Activated T-helper 2 cell treated with anti-CD3 and anti-CD28 coated beads, Interferon-gamma antibody, Interleukin-2, Interleukin-4, amounts not matched to agents 10 μg/mL and 5 μg/mL and 100 μg/mL, durations not matched to agents 14 hours and 24 hours and 36 hours (primary cell): ENCODE results near the gene KDM2B. TPM values are rescaled to one million over a fixed set of nuclear protein-coding genes. Genes with fewer than 3 reads are reported as not detected.

Experiments
- DNase-seq: peaks from one replicate; pipeline ENCODE4 v3.0.0; 2021; ENCODE audit warnings: low spot score
- H3K27ac Mint-ChIP-seq: one replicate; pipeline ENCODE4 v1.8.0; 2021; ENCODE audit warnings: mixed read lengths
- H3K27me3 Mint-ChIP-seq: one replicate; pipeline ENCODE4 v1.8.0; 2021; ENCODE audit warnings: low read depth, mixed read lengths
- H3K36me3 Mint-ChIP-seq: one replicate; pipeline ENCODE4 v1.8.0; 2021; ENCODE audit warnings: low read depth, mixed read lengths
- H3K4me1 Mint-ChIP-seq: one replicate; pipeline ENCODE4 v1.8.0; 2021; ENCODE audit warnings: low read depth, mixed read lengths
- H3K4me3 Mint-ChIP-seq: one replicate; pipeline ENCODE4 v1.8.0; 2021; ENCODE audit warnings: low read depth, mild to moderate bottlenecking, moderate library complexity, mixed read lengths
- H3K9me3 Mint-ChIP-seq: one replicate; pipeline ENCODE4 v1.8.0; 2021; ENCODE audit warnings: mixed read lengths
- intact Hi-C: fragments of 100-400 bp; cut with micrococcal nuclease; formaldehyde crosslinking; loops from one replicate; pipeline ENCODE4 v1.15.1; 2023
- total RNA-seq: library from RNA; stranded (reverse); gene quantifications from 2 replicates; pipeline ENCODE4 v1.2.3, GENCODE V29; 2022

Gene KDM2B
- total RNA-seq, 1 donor from 2014 or later, result 59.3 TPM

DNA sequence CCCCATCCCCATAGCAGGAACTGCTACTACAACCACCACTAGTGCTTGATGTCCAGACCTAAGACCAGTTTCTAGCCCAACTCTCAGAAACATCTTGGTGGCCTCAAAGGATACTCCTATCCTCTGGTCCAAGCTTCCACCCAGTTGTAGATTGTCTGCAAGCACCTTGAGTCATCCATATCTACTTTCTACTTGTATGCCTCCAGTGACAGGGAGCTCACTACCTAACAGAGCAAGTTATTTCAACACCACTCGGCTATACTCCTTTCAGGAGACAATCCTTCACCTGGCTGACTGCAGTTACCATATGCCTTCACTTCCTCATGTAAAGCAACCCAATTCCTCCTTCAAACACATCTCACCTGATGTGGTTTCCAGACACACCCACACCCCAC, 49.5 kb downstream of the KDM2B start:
- Mint-ChIP-seq H3K4me3 (no peak overlapping the region), H3K36me3 (peaks cover 41% of the 10 kb centered on the region), H3K4me1 (peaks cover 30% of the 10 kb centered on the region), H3K27ac (peak overlapping the region; percentile 71), H3K27me3 (no peaks in the 10 kb centered on the region), H3K9me3 (no peaks in the 10 kb centered on the region)
- intact Hi-C loops, result no loop called here
- DNase-seq, result no peak

GRCh38 chr12:121530600-121531355, 50.0 kb downstream of the KDM2B start:
- Mint-ChIP-seq H3K27me3 (no peaks in the 10 kb centered on the region), H3K27ac (peak overlapping the region; percentile 71), H3K4me3 (peak overlapping the region; percentile 37), H3K4me1 (peaks cover 30% of the 10 kb centered on the region), H3K9me3 (no peaks in the 10 kb centered on the region), H3K36me3 (peaks cover 41% of the 10 kb centered on the region)
- DNase-seq, result peak; percentile 60
- intact Hi-C loops, result no loop called here

DNA sequence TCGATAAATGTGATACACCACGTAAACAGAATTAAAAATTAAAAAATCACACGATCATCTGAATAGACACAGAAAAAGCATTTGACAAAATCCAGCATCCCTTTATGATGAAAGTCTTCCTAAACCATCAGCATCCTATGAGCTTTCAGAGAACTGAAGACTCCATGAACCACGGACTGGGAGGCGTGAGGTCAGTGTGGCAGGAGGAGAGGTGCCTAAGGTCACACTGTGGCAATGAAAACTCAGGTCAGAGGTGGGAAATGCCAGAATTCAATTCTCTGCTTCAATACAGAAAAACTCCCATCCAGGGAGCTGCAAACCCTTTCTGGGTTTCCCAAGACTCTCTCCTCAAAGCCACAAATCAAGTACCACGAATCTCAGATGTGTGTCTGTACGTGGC, 51.6 kb downstream of the KDM2B start:
- H3K4me3 Mint-ChIP-seq, result no peak overlapping the region
- intact Hi-C loops, result no loop called here
- no peaks in the 10 kb centered on the region for H3K9me3 Mint-ChIP-seq
- peaks cover 17% of the 10 kb centered on the region for H3K4me1 Mint-ChIP-seq
- no peak for DNase-seq
- no peaks in the 10 kb centered on the region for H3K27me3 Mint-ChIP-seq
- no peak overlapping the region for H3K27ac Mint-ChIP-seq
- H3K36me3 Mint-ChIP-seq, result peaks cover 36% of the 10 kb centered on the region

- Mint-ChIP-seq H3K27me3 (no peaks in the 10 kb centered on the region), H3K27ac (no peak overlapping the region), H3K36me3 (peaks cover 8% of the 10 kb centered on the region), H3K9me3 (no peaks in the 10 kb centered on the region), H3K4me1 (peaks cover 2% of the 10 kb centered on the region), H3K4me3 (no peak overlapping the region)
- no peak for DNase-seq
- intact Hi-C loops, result no loop called here
Observed at GRCh38 chr12:121525411-121525810, 55.4 kb downstream of the KDM2B start.

DNA sequence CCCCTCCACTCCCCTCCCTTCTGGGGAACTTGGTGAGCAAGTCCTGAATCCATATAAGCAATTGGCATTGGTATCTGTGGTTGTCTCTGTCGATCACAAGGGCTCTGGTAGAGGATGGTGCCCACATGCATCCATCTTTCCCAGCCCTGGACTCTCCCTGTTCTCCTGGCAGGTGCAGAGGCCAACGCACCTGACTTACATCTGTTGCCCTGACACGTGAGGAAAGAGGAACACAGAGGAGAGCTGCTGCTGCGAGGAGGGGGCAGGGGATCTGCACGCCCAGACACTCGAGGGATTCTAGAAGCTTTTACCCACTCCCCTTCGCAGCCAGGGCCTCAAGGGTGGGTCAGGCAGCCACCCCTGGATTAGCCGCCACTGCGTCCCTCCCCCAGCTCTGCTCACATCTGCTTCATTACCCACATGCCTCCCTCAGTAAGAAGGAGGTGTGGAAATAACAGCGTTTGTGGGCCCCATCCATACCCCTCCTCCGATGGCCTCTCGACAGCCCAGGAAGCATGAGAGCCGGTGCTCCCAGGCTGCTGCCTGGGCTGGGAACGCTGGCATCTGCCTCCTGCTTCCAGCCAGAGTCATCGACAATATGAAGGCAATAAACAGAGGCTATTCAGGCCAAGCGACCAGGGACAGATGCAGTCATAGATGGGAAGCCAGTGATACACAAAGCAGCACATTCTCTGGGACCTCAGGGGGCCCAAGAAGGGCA, 56.5 kb downstream of the KDM2B start:
- H3K4me1 Mint-ChIP-seq, result peaks cover 3% of the 10 kb centered on the region
- intact Hi-C loops, result no loop called here
- no peak for DNase-seq
- no peak overlapping the region for H3K27ac Mint-ChIP-seq
- H3K36me3 Mint-ChIP-seq, result peaks cover 8% of the 10 kb centered on the region
- H3K27me3 Mint-ChIP-seq, result no peaks in the 10 kb centered on the region
- H3K9me3 Mint-ChIP-seq, result no peaks in the 10 kb centered on the region
- no peak overlapping the region for H3K4me3 Mint-ChIP-seq

- Mint-ChIP-seq H3K4me1 (peaks cover 2% of the 10 kb centered on the region), H3K27ac (no peak overlapping the region)
Observed at GRCh38 chr12:121523741-121524140, 57.1 kb downstream of the KDM2B start.

GRCh38 chr12:121522971-121523370, 57.9 kb downstream of the KDM2B start:
- H3K27ac Mint-ChIP-seq, result no peak overlapping the region
- peaks cover 2% of the 10 kb centered on the region for H3K4me1 Mint-ChIP-seq
- H3K36me3 Mint-ChIP-seq, result peaks cover 4% of the 10 kb centered on the region
- no peaks in the 10 kb centered on the region for H3K9me3 Mint-ChIP-seq
- intact Hi-C loops, result no loop called here
- H3K27me3 Mint-ChIP-seq, result no peaks in the 10 kb centered on the region
- H3K4me3 Mint-ChIP-seq, result no peak overlapping the region
- DNase-seq, result no peak

More at GRCh38 chr12:121523741-121524140, 57.1 kb downstream of the KDM2B start:
- DNase-seq, result no peak
- Mint-ChIP-seq H3K4me3 (no peak overlapping the region), H3K27me3 (no peaks in the 10 kb centered on the region), H3K9me3 (no peaks in the 10 kb centered on the region), H3K36me3 (peaks cover 5% of the 10 kb centered on the region)
- intact Hi-C loops, result no loop called here

DNA sequence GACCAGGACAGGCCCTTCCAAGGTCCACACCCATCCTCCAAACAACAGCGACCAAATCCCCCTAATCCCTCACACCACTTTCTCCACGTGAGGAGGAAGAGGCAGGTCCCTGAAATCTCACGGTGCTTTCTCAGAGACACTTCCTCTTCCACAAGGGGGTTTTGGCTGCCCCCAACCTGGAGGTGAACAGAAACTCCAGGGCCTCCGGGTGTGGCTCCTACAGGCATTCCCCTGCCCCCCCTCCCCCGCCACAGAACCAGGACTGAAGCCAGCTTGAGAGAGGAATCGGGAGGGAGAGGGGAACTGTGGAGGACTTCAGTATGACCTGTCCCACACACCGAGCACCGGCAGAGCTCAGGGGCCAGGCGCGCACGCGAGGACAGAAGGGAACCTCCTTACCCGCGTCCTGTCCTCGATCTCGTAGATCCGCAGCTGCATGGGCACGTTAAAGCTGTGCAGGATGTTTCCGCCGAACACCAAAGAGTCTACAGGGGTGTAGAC, 60.2 kb downstream of the KDM2B start:
- H3K36me3 Mint-ChIP-seq, result peaks cover 8% of the 10 kb centered on the region
- H3K27ac Mint-ChIP-seq, result no peak overlapping the region
- H3K27me3 Mint-ChIP-seq, result no peaks in the 10 kb centered on the region
- H3K4me3 Mint-ChIP-seq, result no peak overlapping the region
- no peak for DNase-seq
- peaks cover 2% of the 10 kb centered on the region for H3K4me1 Mint-ChIP-seq
- intact Hi-C loops, result no loop called here
- no peaks in the 10 kb centered on the region for H3K9me3 Mint-ChIP-seq

DNA sequence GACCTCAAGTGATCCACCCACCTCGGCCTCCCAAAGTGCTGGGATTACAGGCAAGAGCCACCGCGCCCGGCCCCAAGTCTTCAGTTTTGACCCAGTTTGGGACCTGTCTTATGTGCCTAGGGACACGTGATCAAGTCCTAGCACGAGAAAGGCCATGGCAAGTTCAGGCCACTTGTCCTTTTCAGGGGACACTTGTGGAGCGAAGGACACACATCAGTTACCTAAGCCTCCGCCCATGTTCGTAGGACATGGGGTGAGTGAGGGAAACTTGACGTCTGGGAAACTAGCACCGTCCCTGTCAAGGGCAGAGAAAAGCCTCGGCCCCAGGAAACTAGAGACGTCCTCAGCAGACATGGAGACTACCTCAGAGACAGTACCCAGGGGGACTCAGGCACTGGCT, 60.7 kb downstream of the KDM2B start:
- intact Hi-C loops, result no loop called here
- Mint-ChIP-seq H3K4me1 (peaks cover 2% of the 10 kb centered on the region), H3K27me3 (no peaks in the 10 kb centered on the region), H3K27ac (no peak overlapping the region), H3K4me3 (no peak overlapping the region), H3K9me3 (no peaks in the 10 kb centered on the region), H3K36me3 (peaks cover 8% of the 10 kb centered on the region)
- DNase-seq, result no peak

GRCh38 chr12:121519227-121519626, 61.6 kb downstream of the KDM2B start:
- Mint-ChIP-seq H3K27ac (no peak overlapping the region), H3K36me3 (peaks cover 8% of the 10 kb centered on the region), H3K9me3 (no peaks in the 10 kb centered on the region), H3K4me1 (peaks cover 3% of the 10 kb centered on the region), H3K27me3 (no peaks in the 10 kb centered on the region), H3K4me3 (no peak overlapping the region)
- DNase-seq, result no peak
- intact Hi-C loops, result no loop called here

- Mint-ChIP-seq H3K4me3 (no peak overlapping the region), H3K4me1 (peaks cover 7% of the 10 kb centered on the region), H3K36me3 (peaks cover 8% of the 10 kb centered on the region), H3K27me3 (no peaks in the 10 kb centered on the region), H3K27ac (no peak overlapping the region), H3K9me3 (no peaks in the 10 kb centered on the region)
- intact Hi-C loops, result no loop called here
- no peak for DNase-seq
Observed at GRCh38 chr12:121518656-121519055, 62.2 kb downstream of the KDM2B start.

DNA sequence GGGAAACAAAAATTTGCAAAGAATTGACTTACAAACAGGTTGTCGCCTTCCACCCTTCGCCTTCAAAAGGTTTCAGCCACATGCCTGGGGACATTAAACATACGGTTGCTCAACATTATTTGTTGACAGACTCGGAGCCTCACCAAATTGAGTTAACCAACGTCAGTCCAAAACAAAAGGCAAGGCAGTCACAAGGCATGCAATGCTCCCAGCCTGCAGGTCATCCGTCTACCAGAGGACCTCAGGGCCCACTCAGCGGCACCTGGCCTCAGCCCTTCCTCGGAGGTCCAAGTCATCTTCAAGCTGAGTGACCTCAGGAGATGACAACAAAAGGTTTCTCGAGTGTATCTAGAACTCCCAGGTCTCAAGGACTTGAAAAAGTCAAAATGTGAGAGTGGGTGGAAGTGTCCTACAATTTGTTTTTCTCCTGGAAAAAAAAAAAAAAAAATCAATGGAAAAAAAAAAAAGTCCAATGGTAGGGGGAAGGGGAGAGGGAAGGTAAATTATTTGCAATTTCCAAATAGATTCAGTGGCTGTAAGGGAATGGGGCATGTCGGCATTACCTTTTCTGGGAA, 64.3 kb downstream of the KDM2B start:
- Mint-ChIP-seq H3K27ac (no peak overlapping the region), H3K36me3 (peaks cover 10% of the 10 kb centered on the region), H3K27me3 (no peaks in the 10 kb centered on the region), H3K4me1 (peaks cover 7% of the 10 kb centered on the region), H3K4me3 (no peak overlapping the region), H3K9me3 (no peaks in the 10 kb centered on the region)
- intact Hi-C loops, result no loop called here
- no peak for DNase-seq

DNA sequence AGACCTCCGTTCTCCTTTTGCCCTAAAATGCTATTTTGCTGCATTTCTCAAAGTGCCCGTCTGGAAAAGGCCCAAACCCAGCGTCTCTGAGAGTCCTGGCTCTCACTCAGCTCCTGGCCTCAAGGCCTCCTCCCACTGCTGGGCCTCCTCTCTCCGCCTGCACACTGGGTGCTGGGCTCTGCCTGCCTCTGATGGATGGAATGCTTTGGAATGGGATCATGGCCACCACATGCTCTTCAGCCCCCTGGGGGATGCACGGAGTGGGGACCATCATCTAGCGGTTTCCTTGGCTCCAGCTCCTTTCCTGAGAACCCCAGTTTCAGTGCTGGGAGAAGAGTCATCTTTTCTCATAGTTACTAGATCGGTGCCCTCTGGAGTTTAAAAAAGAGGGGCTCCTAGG, 65.2 kb downstream of the KDM2B start:
- no peak for DNase-seq
- peaks cover 10% of the 10 kb centered on the region for H3K36me3 Mint-ChIP-seq
- H3K4me3 Mint-ChIP-seq, result no peak overlapping the region
- intact Hi-C loops, result no loop called here
- H3K9me3 Mint-ChIP-seq, result no peaks in the 10 kb centered on the region
- no peak overlapping the region for H3K27ac Mint-ChIP-seq
- H3K27me3 Mint-ChIP-seq, result no peaks in the 10 kb centered on the region
- peaks cover 7% of the 10 kb centered on the region for H3K4me1 Mint-ChIP-seq
